Fibroblast of skin of right biceps (primary cell): Measurements from ENCODE around the gene C19orf67.
A peak's percentile ranks its signal among the peaks of the same experiment; 100 is the strongest.

Source experiments
- DNase-seq: peaks from one replicate; pipeline ENCODE4 v3.0.0-alpha.2; 2013

Gene C19orf67

DNA sequence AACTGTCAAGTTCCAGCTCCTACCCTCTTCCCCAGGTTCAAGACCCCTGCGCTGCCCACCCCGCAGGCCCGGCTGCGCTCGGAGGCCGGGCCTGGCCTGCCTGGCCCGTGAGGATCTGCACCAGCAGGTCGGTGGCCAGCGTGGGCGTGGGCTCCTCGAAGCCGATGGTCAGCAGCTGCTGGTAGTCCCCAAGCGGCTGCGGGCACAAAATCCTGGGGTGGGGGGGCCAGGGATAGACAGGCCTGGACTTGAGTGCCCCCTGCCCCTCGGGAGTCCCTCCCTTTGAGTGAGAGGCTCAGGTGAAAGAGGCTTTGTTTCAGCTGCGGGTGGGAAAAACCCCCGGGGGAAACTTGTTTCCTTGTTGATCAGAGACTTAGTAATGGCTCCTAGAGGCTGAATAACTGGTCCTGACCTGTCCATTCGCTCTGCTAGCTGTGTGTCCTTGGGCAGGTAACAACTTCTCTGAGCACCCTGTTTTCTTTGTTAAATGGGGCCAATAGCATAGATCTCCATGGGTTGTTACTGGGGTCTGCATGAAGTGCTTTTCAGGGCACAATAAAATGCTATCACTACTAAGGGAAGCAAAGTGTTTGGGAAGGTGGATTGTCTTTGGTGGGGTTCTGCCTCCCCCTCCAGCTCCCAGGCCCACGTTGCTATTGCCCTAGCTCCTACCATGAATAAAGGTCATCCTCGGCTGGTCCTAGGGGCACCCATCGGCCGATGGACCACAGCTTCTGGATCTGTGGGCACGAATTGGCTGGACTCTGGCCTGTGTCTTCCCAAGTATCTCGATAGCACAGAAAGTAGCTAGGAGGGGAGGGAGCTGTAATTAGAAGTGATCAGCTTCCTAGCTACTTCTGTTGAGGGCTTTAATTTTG is 3.5 kb downstream of the C19orf67 start:
- no peak for DNase-seq

GRCh38 chr19:14080887-14081796 is 4.4 kb downstream of the C19orf67 start:
- DNase-seq: peak; percentile 99

- no peak for DNase-seq
Measured at GRCh38 chr19:14078411-14078810, 7.2 kb downstream of the C19orf67 start.

GRCh38 chr19:14073925-14074838 is 11.4 kb downstream of the C19orf67 start:
- no peak for DNase-seq

GRCh38 chr19:14073261-14073924 is 12.2 kb downstream of the C19orf67 start:
- DNase-seq: peak; percentile 73

DNA sequence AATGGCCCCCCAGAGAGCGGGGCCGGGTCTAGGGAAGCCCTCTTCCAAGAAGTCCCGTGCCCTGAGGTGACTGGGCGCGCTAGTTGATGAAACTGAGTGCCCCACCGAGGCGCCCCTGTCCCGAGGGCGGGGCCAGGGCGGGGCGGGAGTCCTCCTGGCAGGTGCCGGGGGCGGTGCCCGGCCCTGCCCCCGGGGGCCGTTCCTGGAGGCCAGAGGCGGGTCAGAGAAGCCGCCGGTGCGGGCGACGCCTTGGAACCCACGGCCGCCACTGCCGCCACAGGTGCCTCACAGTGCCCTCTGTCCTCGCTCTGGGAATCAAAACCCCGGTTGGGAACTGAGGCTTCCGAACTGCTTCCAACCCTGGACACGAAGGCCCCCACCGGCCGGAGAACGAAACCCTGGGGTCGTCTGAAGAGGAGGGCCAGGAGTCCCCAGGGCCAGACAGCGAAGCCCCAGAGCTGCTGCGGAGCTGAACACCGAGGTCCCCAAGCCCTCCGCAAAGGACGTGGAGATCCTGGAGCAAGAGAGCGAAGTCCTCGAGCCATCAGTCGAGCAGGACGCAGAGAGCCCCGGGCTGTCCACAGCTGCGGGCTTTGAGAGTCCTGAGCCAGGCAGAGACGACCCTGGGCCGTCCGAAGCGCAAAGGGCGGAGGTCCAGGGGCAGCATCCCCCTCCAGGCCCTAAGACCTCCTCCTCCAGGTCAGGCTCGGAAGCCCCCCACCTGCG is 12.9 kb downstream of the C19orf67 start, which contains the start of gene MISP3:
Gene MISP3 (plus strand): TSS at position 252 of the 726 bp plus-strand sequence. CDS start 524 bp downstream, outside the sequence.
- no peak for DNase-seq

DNA sequence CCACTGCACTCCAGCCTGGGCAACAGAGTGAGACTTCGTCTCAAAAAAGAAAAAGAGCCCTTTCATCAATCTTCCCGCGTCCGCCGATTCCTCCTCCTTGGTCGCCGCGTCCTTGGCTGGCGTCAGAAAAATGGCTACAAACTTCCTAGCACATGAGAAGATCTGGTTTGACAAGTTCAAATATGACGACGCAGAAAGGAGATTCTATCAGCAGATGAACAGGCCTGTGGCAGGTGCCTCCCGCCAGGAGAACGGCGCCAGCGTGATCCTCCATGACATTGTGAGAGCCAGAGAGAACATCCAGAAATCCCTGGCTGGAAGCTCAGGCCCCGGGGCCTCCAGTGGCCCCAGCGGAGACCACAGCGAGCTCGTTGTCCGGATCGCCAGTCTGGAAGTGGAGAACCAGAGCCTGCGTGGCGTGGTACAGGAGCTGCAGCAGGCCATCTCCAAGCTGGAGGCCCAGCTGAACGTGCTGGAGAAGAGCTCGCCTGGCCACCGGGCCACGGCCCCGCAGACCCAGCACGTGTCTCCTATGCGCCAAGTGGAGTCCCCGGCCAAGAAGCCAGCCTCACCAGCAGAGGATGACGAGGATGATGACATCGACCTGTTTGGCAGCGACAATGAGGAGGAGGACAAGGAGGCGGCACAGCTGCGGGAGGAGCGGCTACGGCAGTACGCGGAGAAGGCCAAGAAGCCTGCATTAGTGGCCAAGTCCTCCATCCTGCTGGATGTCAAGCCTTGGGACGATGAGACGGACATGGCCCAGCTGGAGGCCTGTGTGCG is 15.1 kb downstream of the C19orf67 start:
- no peak for DNase-seq

- no peak for DNase-seq
Measured at GRCh38 chr19:14066134-14066533, 19.4 kb downstream of the C19orf67 start.

GRCh38 chr19:14063105-14063504 is 22.5 kb downstream of the C19orf67 start:
- no peak for DNase-seq

GRCh38 chr19:14062558-14062855 is 23.1 kb downstream of the C19orf67 start:
- DNase-seq: no peak

DNA sequence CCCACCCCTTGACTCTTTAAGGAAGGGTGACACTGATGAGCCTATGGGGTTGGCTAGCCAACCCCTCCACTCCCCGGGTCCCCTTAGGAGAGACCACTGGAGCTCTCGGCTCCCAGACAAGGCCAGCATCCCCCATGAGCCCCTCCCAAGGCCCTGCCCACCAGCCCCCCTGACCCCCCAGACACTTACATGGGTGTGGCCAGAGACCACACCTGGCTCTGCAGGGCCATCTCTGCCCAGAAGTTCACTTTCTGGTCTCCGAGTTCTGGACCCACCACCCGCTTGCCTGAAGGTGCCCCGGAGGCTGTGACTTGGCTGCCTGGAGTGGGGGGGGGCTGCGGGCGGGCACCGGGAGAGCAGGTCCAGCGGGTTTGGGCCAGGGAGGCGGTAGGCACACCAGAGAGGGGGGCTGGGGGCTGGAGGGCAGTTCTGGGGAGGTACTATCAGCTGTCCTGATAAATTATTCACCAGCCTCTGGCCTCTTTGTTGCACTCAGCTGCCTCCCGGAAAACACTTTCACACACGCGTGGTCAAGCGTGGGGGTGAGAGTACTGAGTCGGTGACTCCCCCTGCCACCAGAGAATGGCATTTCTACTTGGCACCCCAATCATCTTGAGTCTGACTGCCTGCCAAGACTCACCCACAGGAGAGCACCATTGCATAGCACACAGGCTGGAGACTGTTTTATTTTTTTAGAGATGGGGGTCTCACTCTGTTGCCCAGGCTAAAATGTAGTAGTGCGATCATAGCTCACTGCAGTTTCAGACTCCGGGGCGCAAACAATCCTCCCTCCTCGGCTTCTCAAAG is 23.6 kb downstream of the C19orf67 start, which contains the start of gene PALM3:
Gene PALM3 (minus strand): TSS at position 326 of the 807 bp plus-strand sequence. CDS start 96 bp downstream, at position 230.
- DNase-seq: no peak

DNA sequence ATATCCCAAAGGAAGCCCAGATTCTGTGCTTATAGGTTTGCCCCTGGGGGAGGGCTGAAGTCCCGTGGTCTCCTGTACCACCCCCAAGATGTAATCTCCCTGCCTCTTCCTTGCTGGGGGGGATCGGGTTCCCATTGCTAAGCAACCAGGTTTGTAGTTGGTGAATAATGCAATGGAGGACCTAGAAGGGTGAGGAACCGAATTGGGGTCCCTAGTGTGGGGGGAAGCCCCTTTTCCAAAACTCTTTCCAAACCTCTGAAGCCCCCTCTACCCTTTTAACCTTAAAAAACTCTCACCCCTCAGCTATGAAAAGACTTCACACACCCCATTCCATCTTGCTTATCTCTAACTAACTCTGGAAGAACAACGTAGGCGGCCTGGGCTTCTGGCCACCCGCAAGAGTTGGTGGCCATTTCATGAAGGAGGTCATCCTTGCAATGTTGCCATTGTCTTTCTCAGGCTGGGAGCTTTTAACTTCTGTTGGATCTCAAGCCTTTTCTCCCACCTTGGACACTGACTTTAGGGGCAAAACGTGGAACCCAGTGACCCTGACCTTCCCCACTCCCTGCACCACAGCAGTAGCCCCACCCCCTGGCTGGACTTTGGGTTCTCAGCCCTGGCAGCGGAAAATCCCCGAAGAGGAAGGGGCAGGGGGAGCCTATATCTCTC is 24.4 kb downstream of the C19orf67 start:
- no peak for DNase-seq

DNA sequence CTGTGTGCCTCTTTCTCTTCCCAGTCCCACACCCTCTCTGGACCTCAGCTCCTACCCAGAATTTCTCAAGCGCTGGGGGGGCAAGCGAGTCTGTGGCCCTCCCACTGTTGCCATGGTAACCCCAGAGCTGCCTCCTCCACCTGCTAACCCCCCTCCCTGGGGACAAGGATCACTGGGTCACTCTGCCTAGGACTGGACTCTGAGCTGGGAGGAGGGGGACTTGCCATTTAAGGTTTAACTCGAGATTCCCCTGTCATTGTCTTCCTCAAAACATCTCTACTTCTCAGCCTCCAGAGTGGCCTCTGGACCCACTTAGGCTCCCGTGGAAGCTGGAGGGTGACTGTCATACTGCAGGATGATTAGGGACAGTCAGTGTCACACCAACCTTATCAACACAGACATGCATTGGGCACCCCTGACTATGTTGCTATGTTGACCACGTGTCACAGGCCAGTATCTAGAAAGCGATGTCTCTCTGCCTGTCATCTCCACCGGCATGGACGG is 25.9 kb downstream of the C19orf67 start:
- no peak for DNase-seq

GRCh38 chr19:14059093-14059480 is 26.5 kb downstream of the C19orf67 start:
- no peak for DNase-seq

DNA sequence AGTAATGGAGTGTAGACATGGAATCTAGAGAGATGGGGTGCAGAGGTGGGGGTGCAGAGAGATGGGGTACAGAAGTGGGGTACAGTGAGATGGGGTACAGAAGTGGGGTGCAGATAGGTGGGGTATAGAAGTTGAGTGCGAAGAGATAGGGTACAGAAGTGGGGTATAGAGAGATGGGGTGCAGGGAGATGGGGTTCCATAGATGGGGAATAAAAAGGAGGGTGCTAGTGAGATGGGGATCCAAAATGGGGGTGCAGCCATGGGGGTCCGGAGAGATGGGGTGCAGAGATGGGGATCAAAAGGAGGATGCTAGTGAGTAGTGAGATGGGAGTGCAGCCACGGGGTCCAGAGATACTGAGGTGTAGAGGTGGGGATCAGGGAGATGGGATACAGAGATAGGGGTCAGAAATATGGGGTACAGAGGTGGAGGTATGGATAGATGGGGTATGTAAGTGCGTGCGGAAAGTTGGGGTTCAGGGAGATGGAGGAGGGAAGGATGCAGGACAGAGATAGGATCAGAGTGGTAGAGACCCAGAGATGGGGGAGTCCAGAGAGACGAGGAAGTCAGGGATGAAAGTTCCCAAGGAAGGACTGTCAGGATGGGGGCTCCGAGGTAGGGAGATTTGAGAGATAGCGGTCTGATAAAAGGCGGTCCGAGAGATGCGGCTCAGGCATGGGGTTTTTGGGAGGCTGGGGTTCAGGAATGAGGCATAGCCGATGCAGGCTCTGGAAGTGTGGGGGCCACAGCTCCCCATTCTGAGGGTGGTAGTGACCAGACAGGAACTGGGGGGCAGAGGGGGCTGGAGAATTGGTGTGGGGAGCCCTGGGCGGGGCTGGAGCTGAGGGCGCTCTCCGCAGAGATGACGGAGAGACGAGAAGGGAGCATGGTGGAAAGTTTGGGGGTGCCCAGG is 27.1 kb downstream of the C19orf67 start:
- DNase-seq: no peak

GRCh38 chr19:14056741-14057356 is 28.7 kb downstream of the C19orf67 start:
- DNase-seq: no peak

DNA sequence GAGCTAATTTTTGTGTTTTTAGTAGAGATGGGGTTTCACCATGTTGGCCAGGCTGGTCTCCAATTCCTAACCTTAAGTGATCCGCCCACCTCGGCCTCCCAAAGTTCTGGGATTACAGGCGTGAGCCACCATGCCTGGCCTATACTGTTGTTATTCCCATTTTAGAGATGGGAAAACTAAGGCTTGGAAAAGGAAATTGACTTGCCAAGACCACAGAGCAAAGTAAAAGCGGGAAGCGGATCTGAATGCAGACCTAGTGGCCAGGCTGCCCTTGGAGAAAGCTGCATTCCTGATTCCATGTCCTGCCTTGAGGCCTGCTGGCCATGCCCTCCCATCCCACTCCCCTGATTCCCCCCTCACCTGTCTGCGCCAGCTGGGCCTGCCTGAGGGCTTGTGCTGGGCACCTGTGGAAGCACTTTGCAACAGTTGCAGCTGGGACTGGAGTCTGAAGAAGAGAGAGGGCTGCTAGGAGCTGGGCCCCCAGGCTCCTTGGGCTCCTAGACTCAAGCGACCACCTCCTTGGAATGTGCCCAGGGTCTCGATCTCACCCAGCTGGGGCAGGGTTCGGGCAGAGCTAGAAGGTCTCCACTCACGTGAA is 29.4 kb downstream of the C19orf67 start:
- no peak for DNase-seq
